Lung (tissue), 12 donors: ENCODE measurements around the gene CNTNAP5. TPM values are rescaled to one million over a fixed set of nuclear protein-coding genes. Genes with fewer than 3 reads are reported as not detected.

Experiments
- ATAC-seq: fragments of 200-7000 bp; cut with Tn5 transposase; one replicate; pipeline ENCODE4 v1.9.1; 2020; ENCODE audit warnings: moderate number of reproducible peaks; ENCODE audit not compliant: insufficient read depth, low FRiP score
- DNase-seq, 3 donors: peaks; one replicate each; pipeline ENCODE4 v3.0.0-alpha.2; 2013 to 2017
- H3K27ac ChIP-seq, 2 donors: one replicate each; pipeline ENCODE4 v1.5.1; 2013; ENCODE audit warnings: mild to moderate bottlenecking in 2 of 2, moderate library complexity in 2 of 2, control low read depth in 1 of 2, inconsistent platforms in 1 of 2, low read depth in 1 of 2, low read length in 1 of 2
- H3K27me3 ChIP-seq, 3 donors: one replicate each; pipeline ENCODE4 v1.5.1; 2013; ENCODE audit warnings: low read length in 2 of 3; ENCODE audit not compliant: control insufficient read depth in 3 of 3, insufficient read depth in 3 of 3
- H3K36me3 ChIP-seq, 4 donors: one replicate each; pipeline ENCODE4 v1.5.1; 2013; ENCODE audit warnings: low read length in 4 of 4, mild to moderate bottlenecking in 1 of 4, moderate library complexity in 1 of 4; ENCODE audit not compliant: control insufficient read depth in 4 of 4, insufficient read depth in 4 of 4
- H3K4me1 ChIP-seq, 5 donors: one replicate each; pipeline ENCODE4 v1.5.1; 2013; ENCODE audit warnings: low read length in 5 of 5, mild to moderate bottlenecking in 2 of 5, moderate library complexity in 1 of 5; ENCODE audit not compliant: control insufficient read depth in 5 of 5, insufficient read depth in 5 of 5
- H3K4me3 ChIP-seq: one replicate; pipeline ENCODE4 v1.5.1; 2013; ENCODE audit warnings: mild to moderate bottlenecking, control low read depth, moderate library complexity
- H3K9ac ChIP-seq, 2 donors: one replicate each; pipeline ENCODE4 v1.5.1; 2013; ENCODE audit warnings: low read length in 2 of 2, control low read depth in 1 of 2; ENCODE audit not compliant: insufficient read depth in 1 of 2
- H3K9me3 ChIP-seq, 4 donors: one replicate each; pipeline ENCODE4 v1.5.1; 2013; ENCODE audit warnings: low read length in 3 of 4, mild to moderate bottlenecking in 1 of 4, moderate library complexity in 1 of 4; ENCODE audit not compliant: control insufficient read depth in 4 of 4, insufficient read depth in 3 of 4
- CTCF ChIP-seq: IDR thresholded peaks from 2 replicates; pipeline ENCODE4 v1.5.1; 2012; ENCODE audit warnings: mild to moderate bottlenecking; ENCODE audit errors: control extremely low read depth, extremely low read depth
- WGBS, 2 donors: extraction: QIAGEN DNeasy Blood & Tissue Kit; methylation state at CpG; one replicate each; pipeline ENCODE4 v1.1.7; 2013; 5-methylcytosine and 5-hydroxymethylcytosine counted together
- polyA plus RNA-seq, 2 donors: library from polyadenylated mRNA; stranded (reverse); fragments of 200-250 nt; gene quantifications; one replicate each; pipeline ENCODE4 v1.2.1, GENCODE V29; 2013
- total RNA-seq, 2 donors: library from RNA; depleted of rRNA in 1 of 2; stranded (reverse); fragments of >200 nt in 1 of 2; gene quantifications; one replicate each; pipeline ENCODE4 v1.2.1, GENCODE V29; 2014 to 2021
- donor health status: control.
- donor health status: control.
- donor health status: Bipolar disorder and iron deficiency.
- donor health status: healthy.
- donor health status: DM: yes; HTN: yes; CAD: no.

Gene CNTNAP5
- total and polyA plus RNA-seq, 4 donors = 0.03 to 0.06 TPM; not detected in 2

GRCh38 chr2:124209441-124209840 is 184.4 kb downstream of the CNTNAP5 start:
- Histone ChIP-seq H3K4me3 (no peak overlapping the region), H3K36me3 (no peaks in the 10 kb centered on the region), H3K4me1 (peaks cover 0 to 5% (median 0%) of the 10 kb centered on the region in 5 donors), H3K9ac (no peak overlapping the region), H3K9me3 (no peaks in the 10 kb centered on the region), H3K27me3 (no peaks in the 10 kb centered on the region), H3K27ac (no peak overlapping the region)
- ATAC-seq (no peak), DNase-seq (no peak)
- TF ChIP-seq CTCF = no peak
- WGBS, 2 donors = 84 to 86% methylated on average over 4 of the region's 4 CpGs

GRCh38 chr2:124211461-124211860 is 186.4 kb downstream of the CNTNAP5 start:
- 53 to 69% methylated on average over 2 of the region's 2 CpGs for WGBS, 2 donors
- DNase-seq = peak in 2 of 3 donors; percentile 55 to 64
- no peak overlapping the region for H3K9ac ChIP-seq
- H3K4me3 ChIP-seq = no peak overlapping the region
- no peak for ATAC-seq
- no peaks in the 10 kb centered on the region for H3K36me3 ChIP-seq
- no peak for TF ChIP-seq CTCF
- H3K9me3 ChIP-seq = no peaks in the 10 kb centered on the region
- H3K27me3 ChIP-seq = no peaks in the 10 kb centered on the region
- peaks cover 0 to 5% (median 0%) of the 10 kb centered on the region in 5 donors for H3K4me1 ChIP-seq
- no peak overlapping the region for H3K27ac ChIP-seq

GRCh38 chr2:124213977-124214587 is 189.0 kb downstream of the CNTNAP5 start:
- no peak overlapping the region for H3K4me3 ChIP-seq
- H3K4me1 ChIP-seq = peaks cover 0 to 5% (median 0%) of the 10 kb centered on the region in 5 donors
- 72 to 75% methylated on average over 7 of the region's 7 CpGs for WGBS, 2 donors
- H3K27me3 ChIP-seq = no peaks in the 10 kb centered on the region
- no peaks in the 10 kb centered on the region for H3K9me3 ChIP-seq
- no peak overlapping the region for H3K27ac ChIP-seq
- TF ChIP-seq CTCF = no peak
- no peaks in the 10 kb centered on the region for H3K36me3 ChIP-seq
- no peak overlapping the region for H3K9ac ChIP-seq
- no peak for DNase-seq
- no peak for ATAC-seq

- H3K9me3 ChIP-seq = no peaks in the 10 kb centered on the region
- no peaks in the 10 kb centered on the region for H3K36me3 ChIP-seq
- no peaks in the 10 kb centered on the region for H3K27me3 ChIP-seq
- WGBS, 2 donors = 81 to 83% methylated on average over 4 of the region's 4 CpGs
- H3K4me3 ChIP-seq = no peak overlapping the region
- no peak for TF ChIP-seq CTCF
- ATAC-seq (no peak), DNase-seq (peak in 1 of 3 donors; percentile 42)
- no peak overlapping the region for H3K9ac ChIP-seq
- H3K4me1 ChIP-seq = no peaks in the 10 kb centered on the region
- H3K27ac ChIP-seq = no peak overlapping the region
Observed at GRCh38 chr2:124246170-124246569, 221.1 kb downstream of the CNTNAP5 start.
